Measurements from ENCODE around the gene NKD1.
A peak's percentile ranks its signal among the peaks of the same experiment; 100 is the strongest.

Gene NKD1

DNA sequence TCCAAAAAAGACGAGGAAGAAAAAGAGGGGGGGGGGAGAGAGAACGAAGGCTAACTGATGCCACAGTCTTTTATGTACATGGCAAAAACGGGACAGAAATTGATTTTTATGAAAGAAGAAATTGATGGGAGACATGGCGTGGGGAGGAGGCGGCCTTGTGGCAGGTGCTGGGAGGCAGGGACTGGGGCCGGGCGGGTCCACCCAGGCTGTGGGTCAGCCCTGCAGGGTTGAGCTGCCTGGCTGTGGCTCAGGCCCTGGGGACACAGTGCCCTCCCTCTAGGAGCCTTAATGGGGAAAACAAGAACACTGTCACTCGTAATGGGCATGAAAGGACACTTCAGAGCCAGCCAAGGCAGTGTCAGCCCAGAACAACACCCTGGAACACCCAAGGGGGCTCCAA is 98.1 kb downstream of the NKD1 start:
- Mint-ChIP-seq H3K27ac (no peak overlapping the region), H3K9me3 (no peaks in the 10 kb centered on the region), H3K36me3 (ENCODE audit: low read depth) (no peaks in the 10 kb centered on the region), H3K4me1 (ENCODE audit: low read depth) (no peaks in the 10 kb centered on the region), H3K27me3 (peaks cover 3% of the 10 kb centered on the region), H3K4me3 (no peak overlapping the region)
- intact Hi-C loops (cut with micrococcal nuclease) = no loop called here

DNA sequence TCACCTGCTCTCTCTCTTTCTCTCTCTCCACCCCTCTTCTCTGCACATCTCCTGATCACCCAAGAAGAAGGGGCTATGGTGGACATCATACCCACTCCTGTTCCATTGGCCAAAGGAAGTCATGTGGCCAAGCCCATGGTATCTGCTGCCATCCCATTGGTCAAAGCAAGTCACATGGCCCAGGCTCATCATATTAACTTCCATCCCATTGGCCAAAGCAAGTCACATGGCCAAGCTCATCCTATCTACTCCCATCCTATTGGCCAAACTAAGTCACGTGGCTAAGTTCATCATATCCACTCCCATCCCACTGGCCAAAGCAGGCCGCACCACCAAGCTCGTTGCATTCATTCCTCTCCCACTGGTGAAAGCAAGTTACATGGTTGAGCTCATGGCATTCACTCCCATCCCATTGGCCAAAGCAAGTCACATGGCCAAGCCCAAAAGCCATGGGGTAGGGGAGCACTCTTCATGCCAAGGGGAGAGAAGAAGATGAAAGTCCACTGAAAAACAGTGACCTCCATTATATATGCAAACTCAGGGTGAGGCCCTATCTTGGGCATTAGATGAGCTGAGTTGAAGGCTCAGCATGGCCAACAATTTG is 103.7 kb downstream of the NKD1 start:
- H3K27me3 Mint-ChIP-seq = no peaks in the 10 kb centered on the region
- H3K4me3 Mint-ChIP-seq = no peak overlapping the region
- H3K4me1 Mint-ChIP-seq (ENCODE audit: low read depth) = no peaks in the 10 kb centered on the region
- no peaks in the 10 kb centered on the region for H3K36me3 Mint-ChIP-seq (ENCODE audit: low read depth)
- intact Hi-C loops (cut with micrococcal nuclease) = no loop called here
- H3K9me3 Mint-ChIP-seq = peaks cover 9% of the 10 kb centered on the region
- no peak overlapping the region for H3K27ac Mint-ChIP-seq

- intact Hi-C loops (cut with micrococcal nuclease) = no loop called here
- peaks cover 8% of the 10 kb centered on the region for H3K4me1 Mint-ChIP-seq (ENCODE audit: low read depth)
- no peaks in the 10 kb centered on the region for H3K27me3 Mint-ChIP-seq
- peaks cover 9% of the 10 kb centered on the region for H3K9me3 Mint-ChIP-seq
- no peak overlapping the region for H3K27ac Mint-ChIP-seq
- H3K36me3 Mint-ChIP-seq (ENCODE audit: low read depth) = no peaks in the 10 kb centered on the region
- H3K4me3 Mint-ChIP-seq = no peak overlapping the region
These were observed 104.7 kb downstream of the NKD1 start for GRCh38 chr16:50652836-50653425.

DNA sequence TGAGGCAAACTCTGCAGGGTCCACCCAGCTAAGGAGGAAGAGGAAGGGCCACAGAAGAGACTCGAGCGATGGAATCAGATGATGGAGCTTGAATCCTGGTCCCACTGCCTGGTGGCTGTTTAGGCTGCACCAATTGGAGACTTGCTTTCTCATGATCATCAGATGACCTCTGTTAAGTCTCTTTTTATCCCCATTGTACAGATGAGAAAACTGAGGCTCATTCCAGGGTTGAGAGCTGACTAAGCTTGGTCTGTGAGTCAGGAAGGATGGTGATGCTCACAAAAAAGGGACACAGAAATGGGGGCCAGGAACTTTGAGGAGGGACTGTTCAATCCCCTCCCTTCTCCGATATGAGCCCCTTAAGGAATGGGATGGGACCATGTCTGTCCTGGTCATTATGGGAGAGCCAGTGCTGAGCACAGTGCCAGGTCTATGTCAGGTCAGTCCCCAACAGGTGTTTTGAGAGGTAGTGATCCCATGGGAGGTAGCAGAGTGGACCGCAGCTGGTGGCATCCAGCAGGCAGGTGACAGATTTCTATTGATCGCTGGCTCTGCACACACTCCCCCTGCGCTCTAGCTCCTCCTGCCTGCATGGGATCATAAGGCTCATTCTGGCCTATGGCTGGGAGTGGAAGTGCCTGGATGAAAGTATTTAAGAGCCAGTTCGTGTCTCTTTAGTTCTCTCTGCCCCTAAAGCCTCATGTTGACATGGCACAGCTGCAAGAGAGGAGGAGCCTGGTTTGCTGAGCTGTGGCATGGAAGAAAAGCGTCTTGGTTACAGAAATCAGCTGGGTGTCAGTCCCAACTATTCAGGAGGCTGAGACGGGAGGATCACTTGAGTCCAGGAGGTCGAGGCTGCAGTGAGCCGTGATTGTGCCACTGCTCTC is 105.7 kb downstream of the NKD1 start:
- intact Hi-C loops (cut with micrococcal nuclease) = no loop called here
- no peaks in the 10 kb centered on the region for H3K27me3 Mint-ChIP-seq
- H3K9me3 Mint-ChIP-seq = peaks cover 9% of the 10 kb centered on the region
- H3K36me3 Mint-ChIP-seq (ENCODE audit: low read depth) = no peaks in the 10 kb centered on the region
- H3K27ac Mint-ChIP-seq = no peak overlapping the region
- H3K4me3 Mint-ChIP-seq = no peak overlapping the region
- H3K4me1 Mint-ChIP-seq (ENCODE audit: low read depth) = peaks cover 8% of the 10 kb centered on the region

GRCh38 chr16:50655558-50656055 is 107.4 kb downstream of the NKD1 start:
- H3K27me3 Mint-ChIP-seq = no peaks in the 10 kb centered on the region
- intact Hi-C loops (cut with micrococcal nuclease) = no loop called here
- peaks cover 8% of the 10 kb centered on the region for H3K4me1 Mint-ChIP-seq (ENCODE audit: low read depth)
- peaks cover 9% of the 10 kb centered on the region for H3K9me3 Mint-ChIP-seq
- H3K4me3 Mint-ChIP-seq = no peak overlapping the region
- H3K36me3 Mint-ChIP-seq (ENCODE audit: low read depth) = no peaks in the 10 kb centered on the region
- no peak overlapping the region for H3K27ac Mint-ChIP-seq

DNA sequence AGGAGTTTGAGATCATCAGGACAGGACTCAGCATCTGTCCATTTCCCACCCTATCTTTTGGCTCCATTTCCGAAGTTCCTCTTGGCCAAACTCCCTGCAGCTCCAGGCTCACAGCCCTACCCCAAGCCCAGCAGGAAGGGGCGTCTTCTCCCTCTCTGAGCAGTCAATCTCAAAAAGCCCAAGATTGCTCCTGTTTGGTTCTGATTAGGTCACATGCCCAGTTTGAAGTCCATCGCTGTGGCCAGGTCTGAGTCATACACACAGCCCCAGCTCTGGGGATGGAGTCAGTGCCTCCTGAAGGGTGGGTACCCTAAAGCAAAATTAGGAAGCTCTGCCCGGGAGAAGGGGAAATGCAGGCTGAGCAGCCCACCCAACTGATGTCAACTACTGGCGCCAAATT is 109.0 kb downstream of the NKD1 start:
- H3K27me3 Mint-ChIP-seq = no peaks in the 10 kb centered on the region
- H3K4me3 Mint-ChIP-seq = no peak overlapping the region
- no peak overlapping the region for H3K27ac Mint-ChIP-seq
- intact Hi-C loops (cut with micrococcal nuclease) = no loop called here
- peaks cover 1% of the 10 kb centered on the region for H3K9me3 Mint-ChIP-seq
- H3K36me3 Mint-ChIP-seq (ENCODE audit: low read depth) = no peaks in the 10 kb centered on the region
- peaks cover 8% of the 10 kb centered on the region for H3K4me1 Mint-ChIP-seq (ENCODE audit: low read depth)

DNA sequence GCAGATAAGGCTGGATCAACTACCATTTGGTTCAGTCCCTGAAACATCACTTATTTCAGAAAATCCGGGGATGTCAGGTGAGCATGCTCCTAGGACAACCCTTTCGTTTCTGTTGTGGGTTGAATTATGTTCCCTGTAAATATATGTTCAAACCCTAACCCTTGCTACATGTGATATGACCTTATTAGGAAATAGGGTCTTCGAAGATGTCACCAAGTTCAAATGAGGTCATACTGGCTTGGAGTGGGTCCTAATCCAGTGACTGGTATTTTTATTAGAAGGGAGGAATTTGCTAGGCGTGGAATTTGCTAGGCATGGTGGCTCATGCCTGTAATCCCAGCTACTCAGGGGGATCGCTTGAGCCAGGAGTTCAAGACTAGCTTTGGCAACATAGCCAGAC is 111.6 kb downstream of the NKD1 start:
- intact Hi-C loops (cut with micrococcal nuclease) = loop anchor here (10.0 kb wide), 1 partner anchor 295 kb away; the partner anchor contains the start of gene BRD7
- Mint-ChIP-seq H3K27me3 (no peaks in the 10 kb centered on the region), H3K36me3 (ENCODE audit: low read depth) (peaks cover 3% of the 10 kb centered on the region), H3K4me3 (no peak overlapping the region), H3K4me1 (ENCODE audit: low read depth) (peaks cover 16% of the 10 kb centered on the region), H3K9me3 (no peaks in the 10 kb centered on the region), H3K27ac (no peak overlapping the region)

DNA sequence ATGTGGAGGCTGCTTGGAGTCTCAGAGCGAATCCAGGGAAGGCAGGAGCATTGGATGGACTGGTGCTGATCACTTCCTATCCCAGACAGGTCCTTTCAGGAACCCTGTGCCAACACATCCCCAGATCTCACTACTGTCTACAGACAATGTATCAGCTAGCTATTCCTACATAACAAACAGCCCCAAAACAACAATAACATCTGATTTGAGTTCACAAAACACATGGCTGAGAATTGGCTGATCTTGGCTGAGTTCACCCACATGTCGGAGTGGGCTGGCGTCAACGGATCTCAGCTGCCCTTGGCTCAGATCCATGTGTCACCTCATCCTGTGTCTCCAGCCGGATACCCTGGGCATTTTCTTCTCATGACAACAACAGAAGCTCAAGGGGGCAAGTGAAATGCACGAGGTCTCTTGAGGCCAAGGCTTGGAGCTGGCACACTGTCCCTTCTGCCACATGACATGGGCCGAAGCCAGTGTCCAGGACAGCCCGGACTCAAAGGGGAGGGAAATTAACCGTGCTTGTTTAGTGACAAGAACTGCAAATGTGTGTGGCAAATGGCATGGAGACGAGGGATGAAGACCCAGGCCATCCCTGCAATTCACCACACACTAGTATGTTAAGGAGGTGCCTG is 114.2 kb downstream of the NKD1 start:
- intact Hi-C loops (cut with micrococcal nuclease) = loop anchor here (10.0 kb wide), 1 partner anchor 298 kb away; the partner anchor contains the start of gene BRD7
- Mint-ChIP-seq H3K36me3 (ENCODE audit: low read depth) (peaks cover 9% of the 10 kb centered on the region), H3K27ac (no peak overlapping the region), H3K27me3 (no peaks in the 10 kb centered on the region), H3K9me3 (no peaks in the 10 kb centered on the region), H3K4me1 (ENCODE audit: low read depth) (peaks cover 28% of the 10 kb centered on the region), H3K4me3 (no peak overlapping the region)

DNA sequence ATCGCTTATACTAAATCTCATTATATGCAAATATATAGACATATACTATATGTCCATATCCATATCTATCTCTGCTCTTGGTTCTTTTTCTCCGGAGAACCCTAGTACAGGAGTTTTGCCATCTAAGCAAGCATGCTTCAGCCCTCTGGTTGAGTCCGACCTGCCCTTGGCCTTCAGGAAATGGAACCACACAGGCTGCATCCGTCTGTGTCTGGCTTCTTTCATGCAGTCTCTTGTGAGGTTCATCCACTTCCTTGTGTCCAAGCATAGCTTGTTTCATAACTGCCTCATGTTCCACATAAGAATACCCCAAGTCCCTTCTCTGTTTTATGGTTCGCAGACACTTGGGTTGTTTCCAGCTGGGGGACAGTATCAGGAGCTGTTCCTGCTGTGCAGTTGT is 116.1 kb downstream of the NKD1 start:
- no peak overlapping the region for H3K27ac Mint-ChIP-seq
- H3K4me3 Mint-ChIP-seq = no peak overlapping the region
- no peaks in the 10 kb centered on the region for H3K9me3 Mint-ChIP-seq
- H3K36me3 Mint-ChIP-seq (ENCODE audit: low read depth) = peaks cover 28% of the 10 kb centered on the region
- no peaks in the 10 kb centered on the region for H3K27me3 Mint-ChIP-seq
- intact Hi-C loops (cut with micrococcal nuclease) = loop anchor here (10.0 kb wide), 1 partner anchor 299 kb away; the partner anchor contains the start of gene BRD7
- peaks cover 36% of the 10 kb centered on the region for H3K4me1 Mint-ChIP-seq (ENCODE audit: low read depth)

GRCh38 chr16:50665128-50665878 is 117.1 kb downstream of the NKD1 start:
- H3K4me3 Mint-ChIP-seq = peak overlapping the region; percentile 81
- no peaks in the 10 kb centered on the region for H3K27me3 Mint-ChIP-seq
- H3K9me3 Mint-ChIP-seq = no peaks in the 10 kb centered on the region
- peaks cover 41% of the 10 kb centered on the region for H3K4me1 Mint-ChIP-seq (ENCODE audit: low read depth)
- peaks cover 38% of the 10 kb centered on the region for H3K36me3 Mint-ChIP-seq (ENCODE audit: low read depth)
- peak overlapping the region; percentile 89 for H3K27ac Mint-ChIP-seq
- intact Hi-C loops (cut with micrococcal nuclease) = loop anchor here (5.0 to 10.0 kb wide), 4 partner anchors 118 to 643 kb away; partner anchors contain the start of genes BRD7 and NKD1

GRCh38 chr16:50666658-50667496 is 118.7 kb downstream of the NKD1 start:
- Mint-ChIP-seq H3K27me3 (no peaks in the 10 kb centered on the region), H3K4me3 (peak overlapping the region; percentile 63), H3K4me1 (ENCODE audit: low read depth) (peaks cover 52% of the 10 kb centered on the region)

More at GRCh38 chr16:50666658-50667496, 118.7 kb downstream of the NKD1 start:
- Mint-ChIP-seq H3K27ac (peak overlapping the region; percentile 26), H3K9me3 (peaks cover 5% of the 10 kb centered on the region), H3K36me3 (ENCODE audit: low read depth) (peaks cover 54% of the 10 kb centered on the region)
- intact Hi-C loops (cut with micrococcal nuclease) = loop anchor here (5.0 to 10.0 kb wide), 4 partner anchors 120 to 645 kb away; partner anchors contain the start of genes BRD7 and NKD1
